Measurements from ENCODE around the gene EGFL7. TPM values are rescaled to one million over a fixed set of nuclear protein-coding genes. Genes with fewer than 3 reads are reported as not detected.

EGFL7 gene
- total and polyA plus RNA-seq, 7 donors: 6.0 to 75.6 (median 43.4) TPM

GRCh38 chr9:136659861-136660784 lies 2.6 kb upstream of the EGFL7 start:
- TF ChIP-seq EP300 (IDR thresholded peaks at IDR 0.05): no peak
- intact Hi-C loops (cut with DNase I): no loop called here
- H3K4me1 ChIP-seq: peaks cover 0 to 5% (median 3%) of the 10 kb centered on the region in 4 donors
- WGBS, 2 donors: 59 to 73% methylated on average over 21 of the region's 21 CpGs
- DNase-seq: no peak
- H3K9me3 ChIP-seq: no peaks in the 10 kb centered on the region
- no peaks in the 10 kb centered on the region for H3K36me3 ChIP-seq
- peak overlapping the region; percentile 45 to 70 (median 52) for H3K27ac ChIP-seq
- peaks cover 9 to 83% (median 34%) of the 10 kb centered on the region in 3 donors for H3K27me3 ChIP-seq
- H3K4me3 ChIP-seq: peak overlapping the region in 1 of 4 donors; percentile 5

GRCh38 chr9:136660971-136661550 lies 1.7 kb upstream of the EGFL7 start:
- TF ChIP-seq EP300 (IDR thresholded peaks at IDR 0.05) (no peak), CTCF (IDR thresholded peaks at IDR 0.05) (no peak), POLR2AphosphoS5 (IDR thresholded peaks at IDR 0.05) (no peak)
- Histone ChIP-seq H3K4me1 (peaks cover 0 to 9% (median 8%) of the 10 kb centered on the region in 4 donors), H3K27me3 (peaks cover 12 to 85% (median 39%) of the 10 kb centered on the region in 3 donors), H3K36me3 (no peaks in the 10 kb centered on the region), H3K27ac (peak overlapping the region in 3 of 4 donors; percentile 45 to 70 (median 52)), H3K4me3 (peak overlapping the region in 1 of 4 donors; percentile 1), H3K9me3 (no peaks in the 10 kb centered on the region)
- 63 to 77% methylated on average over 13 of the region's 13 CpGs for WGBS, 2 donors
- DNase-seq: no peak
- intact Hi-C loops (cut with DNase I): no loop called here

GRCh38 chr9:136661641-136662325 lies 933 bp upstream of the EGFL7 start:
- peaks cover 15 to 85% (median 46%) of the 10 kb centered on the region in 3 donors for H3K27me3 ChIP-seq
- no peak for DNase-seq
- TF ChIP-seq POLR2AphosphoS5 (IDR thresholded peaks at IDR 0.05) (no peak), CTCF (IDR thresholded peaks at IDR 0.05) (no peak), EP300 (IDR thresholded peaks at IDR 0.05) (no peak), POLR2A (IDR thresholded peaks at IDR 0.05) (no peak)
- WGBS, 2 donors: 66 to 74% methylated on average over 22 of the region's 22 CpGs
- H3K4me3 ChIP-seq: peak overlapping the region in 1 of 4 donors; percentile 8
- H3K27ac ChIP-seq: peak overlapping the region; percentile 26 to 70 (median 48)
- peaks cover 0 to 17% (median 12%) of the 10 kb centered on the region in 4 donors for H3K4me1 ChIP-seq
- intact Hi-C loops (cut with DNase I): no loop called here
- no peaks in the 10 kb centered on the region for H3K36me3 ChIP-seq
- no peaks in the 10 kb centered on the region for H3K9me3 ChIP-seq

GRCh38 chr9:136662326-136662655 lies 425 bp upstream of the EGFL7 start:
- no peak for DNase-seq
- H3K9me3 ChIP-seq: no peaks in the 10 kb centered on the region
- H3K4me3 ChIP-seq: peak overlapping the region in 1 of 4 donors; percentile 8
- peak overlapping the region; percentile 26 to 70 (median 48) for H3K27ac ChIP-seq
- TF ChIP-seq POLR2A (IDR thresholded peaks at IDR 0.05) (no peak), CTCF (IDR thresholded peaks at IDR 0.05) (no peak)
- H3K4me1 ChIP-seq: peaks cover 0 to 18% (median 12%) of the 10 kb centered on the region in 4 donors
- H3K36me3 ChIP-seq: no peaks in the 10 kb centered on the region
- WGBS, 2 donors: 64 to 75% methylated on average over 10 of the region's 10 CpGs
- peaks cover 15 to 83% (median 47%) of the 10 kb centered on the region in 3 donors for H3K27me3 ChIP-seq
- intact Hi-C loops (cut with DNase I): no loop called here

Data from sigmoid colon (tissue), 7 donors.